Measurements from ENCODE around the gene TTLL5.

DNA sequence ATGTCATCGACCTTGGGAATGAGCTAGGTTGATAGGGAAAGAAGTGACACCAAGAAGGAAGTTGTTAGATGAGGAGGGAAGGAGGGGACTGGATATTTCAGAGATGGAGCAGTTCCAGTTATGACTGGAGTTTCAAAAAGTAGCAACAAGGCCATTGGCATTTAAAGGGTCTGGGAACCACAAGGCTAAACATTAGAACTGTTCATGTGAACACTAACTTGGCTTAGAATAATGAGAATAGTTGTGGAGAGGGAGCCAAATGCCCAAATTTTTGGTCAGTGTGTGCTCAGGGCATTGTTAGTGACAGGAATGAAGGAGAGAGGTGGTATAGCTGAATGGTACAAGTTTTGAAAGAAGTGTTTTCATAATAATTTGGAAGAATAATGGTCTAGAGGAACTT lies 341.3 kb downstream of the TTLL5 start:
- TF ChIP-seq, protein P1, sequence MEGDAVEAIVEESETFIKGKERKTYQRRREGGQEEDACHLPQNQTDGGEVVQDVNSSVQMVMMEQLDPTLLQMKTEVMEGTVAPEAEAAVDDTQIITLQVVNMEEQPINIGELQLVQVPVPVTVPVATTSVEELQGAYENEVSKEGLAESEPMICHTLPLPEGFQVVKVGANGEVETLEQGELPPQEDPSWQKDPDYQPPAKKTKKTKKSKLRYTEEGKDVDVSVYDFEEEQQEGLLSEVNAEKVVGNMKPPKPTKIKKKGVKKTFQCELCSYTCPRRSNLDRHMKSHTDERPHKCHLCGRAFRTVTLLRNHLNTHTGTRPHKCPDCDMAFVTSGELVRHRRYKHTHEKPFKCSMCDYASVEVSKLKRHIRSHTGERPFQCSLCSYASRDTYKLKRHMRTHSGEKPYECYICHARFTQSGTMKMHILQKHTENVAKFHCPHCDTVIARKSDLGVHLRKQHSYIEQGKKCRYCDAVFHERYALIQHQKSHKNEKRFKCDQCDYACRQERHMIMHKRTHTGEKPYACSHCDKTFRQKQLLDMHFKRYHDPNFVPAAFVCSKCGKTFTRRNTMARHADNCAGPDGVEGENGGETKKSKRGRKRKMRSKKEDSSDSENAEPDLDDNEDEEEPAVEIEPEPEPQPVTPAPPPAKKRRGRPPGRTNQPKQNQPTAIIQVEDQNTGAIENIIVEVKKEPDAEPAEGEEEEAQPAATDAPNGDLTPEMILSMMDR (conservative IDR thresholded peaks at IDR 0.05 in 1 of 2, IDR thresholded peaks at IDR 0.05 in 1 of 2; ENCODE audit: low read depth in 1 of 2, low read length in 2 of 2): no peak
- TF ChIP-seq EZH2 (IDR thresholded peaks at IDR 0.05; ENCODE audit: low read length, missing control alignments): no peak
